Lower lobe of right lung (tissue), 2 donors: ENCODE results near the gene IREB2. TPM values are rescaled to one million over a fixed set of nuclear protein-coding genes. Genes with fewer than 3 reads are reported as not detected.

ENCODE experiments used
- ATAC-seq, 2 donors: fragments of 200-7000 bp; cut with Tn5 transposase; one replicate each; pipeline ENCODE4 v1.9.1; 2020 to 2022; ENCODE audit warnings: mild to moderate bottlenecking in 2 of 2, moderate library complexity in 2 of 2
- DNase-seq: peaks from one replicate; pipeline ENCODE4 v3.0.0-alpha.2; 2020
- H3K27ac ChIP-seq: fragments of 200-600 bp; one replicate; pipeline ENCODE4 v1.8.0; 2022
- H3K27me3 ChIP-seq: fragments of 200-600 bp; one replicate; pipeline ENCODE4 v1.8.0; 2022; ENCODE audit warnings: low read depth
- H3K36me3 ChIP-seq: fragments of 200-600 bp; one replicate; pipeline ENCODE4 v1.8.0; 2022; ENCODE audit warnings: mild to moderate bottlenecking
- H3K4me1 ChIP-seq: fragments of 200-600 bp; one replicate; pipeline ENCODE4 v1.8.0; 2022
- H3K4me3 ChIP-seq: fragments of 200-600 bp; one replicate; pipeline ENCODE4 v1.8.0; 2022; ENCODE audit warnings: mild to moderate bottlenecking
- H3K9me3 ChIP-seq: fragments of 200-600 bp; one replicate; pipeline ENCODE4 v1.8.0; 2022
- CTCF ChIP-seq: fragments of 200-600 bp; IDR thresholded peaks from one replicate; pipeline ENCODE4 v1.8.0; 2022; ENCODE audit warnings: antibody characterized with exemption, mild to moderate bottlenecking
- intact Hi-C: fragments of 100-400 bp; cut with DNase I; formaldehyde crosslinking; loops from one replicate; pipeline ENCODE4 v1.11.0; 2022
- total RNA-seq: library from RNA; stranded (reverse); fragmentation: NEBNext Ultra II Directional; extraction: Animal tissue kit (Norgen Biotek cat#: 25700); gene quantifications from one replicate; pipeline ENCODE4 v1.2.1, GENCODE V29; 2021
- donor health status: DM: no; HTN: yes; CAD: no; lungs with severe emphysema.

The IREB2 gene
- total RNA-seq, 1 donor from 2014 or later: 56.4 TPM

DNA sequence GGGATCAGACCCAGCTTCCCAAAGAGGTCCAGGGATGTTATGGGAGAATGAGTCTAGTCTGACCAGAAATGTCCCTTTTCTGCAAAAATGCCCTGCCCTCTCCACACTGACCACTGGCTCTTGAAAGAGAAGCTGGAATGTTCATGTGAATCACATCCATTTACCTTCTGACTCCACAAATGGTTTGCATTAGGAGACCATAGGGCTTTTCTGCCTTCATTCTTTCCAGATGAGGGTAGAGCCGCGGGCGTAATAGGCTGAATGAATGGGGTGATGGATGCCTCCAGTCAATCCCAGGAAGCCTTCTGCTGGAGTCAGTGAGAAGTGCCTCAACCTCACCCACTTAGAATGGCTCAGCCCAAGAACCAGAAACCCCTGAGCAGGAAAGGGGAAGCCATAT lies 47.2 kb upstream of the IREB2 start:
- Histone ChIP-seq H3K4me1 (no peaks in the 10 kb centered on the region), H3K4me3 (no peak overlapping the region), H3K9me3 (no peaks in the 10 kb centered on the region), H3K36me3 (no peaks in the 10 kb centered on the region), H3K27me3 (peaks cover 7% of the 10 kb centered on the region), H3K27ac (no peak overlapping the region)
- intact Hi-C loops: no loop called here
- ATAC-seq (no peak), DNase-seq (no peak)
- no peak for TF ChIP-seq CTCF

DNA sequence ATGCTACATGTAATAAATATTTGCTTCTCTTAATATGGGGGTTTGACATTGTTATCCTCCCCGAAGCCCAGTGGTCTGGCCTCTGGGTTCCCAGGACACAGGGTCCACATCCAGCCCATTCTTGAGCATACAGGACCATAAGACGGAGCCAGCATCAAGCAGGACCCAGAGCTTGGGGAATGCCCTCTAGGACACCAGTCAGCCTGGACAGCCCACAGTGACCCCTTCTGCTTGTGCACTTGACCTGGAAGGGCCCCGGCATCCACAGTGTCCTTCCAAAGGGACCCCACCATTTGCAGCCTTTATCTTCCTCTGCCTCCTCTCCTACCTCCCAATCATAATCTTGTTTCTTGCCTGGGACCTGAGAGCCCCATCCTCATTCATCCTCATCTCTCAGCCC lies 46.2 kb upstream of the IREB2 start:
- H3K27me3 ChIP-seq: peaks cover 7% of the 10 kb centered on the region
- no peak overlapping the region for H3K27ac ChIP-seq
- H3K9me3 ChIP-seq: no peaks in the 10 kb centered on the region
- no peak for TF ChIP-seq CTCF
- no peak overlapping the region for H3K4me3 ChIP-seq
- no peaks in the 10 kb centered on the region for H3K36me3 ChIP-seq
- intact Hi-C loops: no loop called here
- H3K4me1 ChIP-seq: peaks cover 2% of the 10 kb centered on the region
- DNase-seq (no peak), ATAC-seq (no peak)

GRCh38 chr15:78392430-78392829 lies 45.6 kb upstream of the IREB2 start:
- TF ChIP-seq CTCF: no peak
- Histone ChIP-seq H3K4me1 (peaks cover 8% of the 10 kb centered on the region), H3K27ac (no peak overlapping the region), H3K4me3 (no peak overlapping the region), H3K27me3 (peaks cover 4% of the 10 kb centered on the region), H3K36me3 (no peaks in the 10 kb centered on the region), H3K9me3 (no peaks in the 10 kb centered on the region)
- no peak for ATAC-seq
- DNase-seq: no peak
- intact Hi-C loops: no loop called here

DNA sequence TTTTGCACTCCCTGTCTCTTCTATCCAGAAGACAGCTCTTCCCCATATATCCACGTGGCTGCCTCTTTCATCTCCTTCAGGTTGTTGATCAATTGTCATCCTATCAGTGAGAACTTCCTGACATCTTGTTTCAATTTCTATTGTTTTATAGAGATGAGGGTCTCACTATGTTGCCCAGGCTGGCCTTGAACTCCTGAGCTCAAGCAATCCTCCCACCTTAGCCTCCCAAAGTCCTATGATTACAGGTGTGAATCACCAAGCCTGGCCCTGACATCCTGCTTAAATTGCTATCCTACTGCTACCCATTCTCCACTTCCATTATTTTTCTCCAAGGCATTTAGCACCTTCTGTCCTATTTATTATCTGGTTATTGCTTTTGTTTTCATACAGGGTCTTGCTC lies 44.9 kb upstream of the IREB2 start:
- intact Hi-C loops: no loop called here
- Histone ChIP-seq H3K4me3 (no peak overlapping the region), H3K27ac (no peak overlapping the region), H3K9me3 (no peaks in the 10 kb centered on the region), H3K36me3 (no peaks in the 10 kb centered on the region), H3K4me1 (peaks cover 8% of the 10 kb centered on the region), H3K27me3 (no peaks in the 10 kb centered on the region)
- TF ChIP-seq CTCF: no peak
- DNase-seq: no peak
- ATAC-seq: no peak

- peaks cover 8% of the 10 kb centered on the region for H3K4me1 ChIP-seq
- TF ChIP-seq CTCF: no peak
- no peaks in the 10 kb centered on the region for H3K9me3 ChIP-seq
- no peak for DNase-seq
- H3K36me3 ChIP-seq: no peaks in the 10 kb centered on the region
- H3K27me3 ChIP-seq: no peaks in the 10 kb centered on the region
- intact Hi-C loops: no loop called here
- no peak for ATAC-seq
- no peak overlapping the region for H3K27ac ChIP-seq
- H3K4me3 ChIP-seq: no peak overlapping the region
Observed at GRCh38 chr15:78394026-78394425, 44.0 kb upstream of the IREB2 start.
